ENCODE results near the gene KRAS.

The KRAS gene

GRCh38 chr12:25194722-25195055 lies 56.0 kb downstream of the KRAS start:
- no peak for DNase-seq

- no peak for DNase-seq
Observed at GRCh38 chr12:25194214-25194613, 56.5 kb downstream of the KRAS start.

DNA sequence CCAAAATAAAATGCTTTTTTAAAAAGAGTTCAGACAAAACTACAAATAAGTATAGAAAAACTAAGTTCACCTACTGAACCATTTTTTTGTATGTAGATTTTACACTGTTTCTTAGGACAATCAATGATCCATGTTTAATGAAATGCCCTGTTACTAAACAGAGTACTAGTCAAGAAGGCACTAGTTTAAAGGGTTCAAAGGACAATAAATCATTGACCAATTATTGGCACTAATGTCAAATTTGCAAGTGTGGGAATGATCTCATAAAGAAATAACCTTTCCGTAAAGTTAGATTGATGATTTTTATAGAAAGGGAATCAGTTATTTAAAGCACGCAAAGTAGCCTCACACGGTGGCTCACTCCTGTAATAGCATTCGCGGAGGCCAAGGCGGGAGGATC lies 59.9 kb downstream of the KRAS start:
- no peak for DNase-seq

DNA sequence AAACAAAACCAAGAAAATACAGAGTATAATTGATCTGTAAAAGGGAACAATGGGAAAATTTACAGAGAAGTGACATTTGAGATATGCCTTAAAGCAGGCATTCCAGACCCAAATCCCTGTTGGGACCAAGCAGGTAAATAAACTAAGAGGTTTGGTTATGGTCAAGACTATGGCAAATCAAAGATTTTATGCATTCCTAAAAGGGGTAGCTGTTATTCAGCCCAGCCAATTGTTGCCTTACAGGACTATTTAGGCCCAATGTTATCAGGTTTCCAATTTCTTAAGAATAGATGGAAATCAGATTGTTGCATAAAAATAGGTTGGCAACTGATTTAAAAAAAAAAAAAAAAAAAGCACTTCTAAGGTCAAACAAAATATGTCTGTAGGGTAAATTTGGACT lies 61.1 kb downstream of the KRAS start:
- no peak for DNase-seq

GRCh38 chr12:25187781-25188180 lies 62.9 kb downstream of the KRAS start:
- DNase-seq = no peak

DNA sequence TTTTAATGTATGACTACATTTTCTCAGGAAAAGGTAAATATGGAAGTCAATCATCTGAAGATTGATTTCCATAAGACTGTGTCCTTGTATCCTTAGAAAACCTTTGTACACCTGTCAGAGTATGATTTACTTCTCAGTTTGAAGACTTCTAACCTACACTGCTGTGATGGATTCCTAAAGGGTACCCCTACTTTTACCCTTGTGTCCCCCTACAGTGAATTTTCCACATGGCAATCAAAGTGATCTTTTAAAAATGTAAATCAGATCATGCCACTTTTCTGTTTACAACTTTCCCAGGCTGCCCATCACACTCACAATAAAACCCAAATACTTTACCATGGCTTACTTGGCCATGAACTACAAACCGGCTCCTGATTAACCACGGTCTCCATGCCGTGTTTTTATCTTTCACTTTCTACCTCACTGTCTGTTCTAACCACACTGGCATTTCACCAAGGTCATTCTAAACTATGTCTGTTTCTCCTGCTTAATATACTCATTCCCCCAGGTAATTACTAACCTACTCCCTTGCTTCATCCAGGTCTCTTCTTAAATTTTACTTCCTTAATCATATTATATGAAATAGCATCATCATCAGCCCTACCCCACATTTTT lies 63.8 kb downstream of the KRAS start:
- no peak for DNase-seq

GRCh38 chr12:25186038-25186787 lies 64.5 kb downstream of the KRAS start:
- DNase-seq = no peak

- DNase-seq = no peak
Observed at GRCh38 chr12:25184132-25184531, 66.6 kb downstream of the KRAS start.

GRCh38 chr12:25182765-25183164 lies 68.0 kb downstream of the KRAS start:
- DNase-seq = no peak

GRCh38 chr12:25162866-25163265 lies 87.9 kb downstream of the KRAS start:
- DNase-seq = no peak

DNA sequence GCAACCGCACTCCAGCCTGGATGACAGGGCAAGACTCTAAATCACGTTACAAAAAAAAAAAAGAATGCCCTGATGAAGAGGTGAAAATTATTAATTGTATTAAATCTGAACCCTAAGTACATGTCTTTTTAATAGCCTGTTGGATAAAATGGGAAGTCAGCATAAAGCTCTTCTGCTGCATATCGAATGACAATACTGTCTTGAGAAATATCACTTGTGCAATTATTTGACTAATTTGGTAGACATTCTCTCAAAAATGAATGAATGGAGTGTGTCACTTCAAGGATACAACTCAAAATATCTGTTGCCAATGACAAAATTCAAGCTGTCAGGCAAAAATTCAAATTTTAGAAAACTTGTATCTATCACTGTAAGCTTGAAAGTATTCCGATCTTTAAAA lies 94.7 kb downstream of the KRAS start:
- no peak for DNase-seq

DNA sequence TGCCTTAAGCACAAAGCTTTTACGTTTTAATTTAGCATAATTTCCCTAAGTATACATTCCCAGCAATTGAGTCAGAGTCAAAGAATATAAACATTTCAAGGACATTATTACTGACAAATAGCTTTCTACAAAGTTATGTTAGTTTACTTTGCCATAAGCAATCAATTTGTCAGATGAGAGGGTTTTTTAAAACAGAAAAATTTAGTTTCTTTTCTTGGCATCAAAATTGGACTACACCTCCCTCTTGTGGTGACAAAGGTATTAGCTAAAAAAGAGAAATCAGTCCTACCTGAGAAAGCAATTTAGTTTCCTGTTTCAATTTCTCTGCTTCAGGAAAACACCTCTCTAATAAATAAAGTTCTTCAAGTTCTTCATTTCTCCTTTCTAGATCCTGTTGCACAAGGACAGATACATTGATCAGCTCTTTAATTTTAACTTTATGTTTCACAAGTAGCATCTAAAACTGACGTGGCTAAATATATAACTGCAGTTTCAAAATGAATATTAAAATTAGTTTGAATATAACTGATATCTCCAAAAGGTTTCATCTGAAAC lies 95.6 kb downstream of the KRAS start:
- no peak for DNase-seq
